Vagina (tissue), 2 donors: ENCODE data around the gene ATOH7. TPM values are rescaled to one million over a fixed set of nuclear protein-coding genes. Genes with fewer than 3 reads are reported as not detected.
A peak's percentile ranks its signal among the peaks of the same experiment; 100 is the strongest.
"Not testable (repeated sequence)": the region's sequence is repeated elsewhere in the genome, so short reads cannot be mapped to it uniquely, and the experiment has no call there.

ENCODE experiments used
- DNase-seq, 2 donors: peaks; one replicate each; pipeline ENCODE4 v3.0.0-alpha.2; 2017; ENCODE audit errors: extremely low spot score in 2 of 2
- H3K27ac ChIP-seq: fragments of 200-600 bp; sonication (generic); one replicate; pipeline ENCODE4 v1.5.1; 2019
- H3K27me3 ChIP-seq: fragments of 200-600 bp; sonication (generic); one replicate; pipeline ENCODE4 v1.5.1; 2019
- H3K36me3 ChIP-seq, 2 donors: fragments of 200-600 bp; sonication (generic); one replicate each; pipeline ENCODE4 v1.5.1; 2017 to 2019
- H3K4me1 ChIP-seq: fragments of 200-600 bp; sonication (generic); one replicate; pipeline ENCODE4 v1.5.1; 2019
- H3K4me3 ChIP-seq, 2 donors: fragments of 200-600 bp; sonication (generic); 1 replicate in 1 of 2; 2 replicates in 1 of 2; pipeline ENCODE4 v1.5.1; 2016 to 2019
- H3K9me3 ChIP-seq: fragments of 200-600 bp; sonication (generic); one replicate; pipeline ENCODE4 v1.5.1; 2019
- POLR2A ChIP-seq, 2 donors: fragments of 450-650 bp; IDR thresholded peaks; one replicate each; pipeline ENCODE4 v1.6.1; 2017; ENCODE audit warnings: antibody characterized with exemption in 2 of 2, mild to moderate bottlenecking in 2 of 2, moderate library complexity in 2 of 2
- POLR2AphosphoS5 ChIP-seq, 2 donors: sonication (generic); formaldehyde crosslinking; IDR thresholded peaks; one replicate each; pipeline ENCODE4 v1.9.0; 2017; ENCODE audit warnings: antibody characterized with exemption in 2 of 2, mild to moderate bottlenecking in 2 of 2, low read depth in 1 of 2; ENCODE audit not compliant: insufficient read depth in 1 of 2
- intact Hi-C: fragments of 100-400 bp; cut with DNase I; formaldehyde crosslinking; loops from one replicate; pipeline ENCODE4 v1.15.1; 2023
- total RNA-seq: library from RNA; depleted of rRNA; stranded (reverse); fragments of >200 nt; gene quantifications from one replicate; pipeline ENCODE4 v1.2.3, GENCODE V29; 2016
- TF ChIP-seq, protein P1 (sequence below), 3 experiments: fragments of 450-650 bp in 2 of 3; fragments of 200-600 bp in 1 of 3; sonication (generic) in 1 of 3; IDR thresholded peaks; one replicate each; pipeline ENCODE4 v1.5.1; 2017 to 2019; ENCODE audit warnings: antibody characterized with exemption in 3 of 3, mild to moderate bottlenecking in 2 of 3, moderate library complexity in 2 of 3

ATOH7 gene
- total RNA-seq, 1 donor from 2014 or later = not detected

DNA sequence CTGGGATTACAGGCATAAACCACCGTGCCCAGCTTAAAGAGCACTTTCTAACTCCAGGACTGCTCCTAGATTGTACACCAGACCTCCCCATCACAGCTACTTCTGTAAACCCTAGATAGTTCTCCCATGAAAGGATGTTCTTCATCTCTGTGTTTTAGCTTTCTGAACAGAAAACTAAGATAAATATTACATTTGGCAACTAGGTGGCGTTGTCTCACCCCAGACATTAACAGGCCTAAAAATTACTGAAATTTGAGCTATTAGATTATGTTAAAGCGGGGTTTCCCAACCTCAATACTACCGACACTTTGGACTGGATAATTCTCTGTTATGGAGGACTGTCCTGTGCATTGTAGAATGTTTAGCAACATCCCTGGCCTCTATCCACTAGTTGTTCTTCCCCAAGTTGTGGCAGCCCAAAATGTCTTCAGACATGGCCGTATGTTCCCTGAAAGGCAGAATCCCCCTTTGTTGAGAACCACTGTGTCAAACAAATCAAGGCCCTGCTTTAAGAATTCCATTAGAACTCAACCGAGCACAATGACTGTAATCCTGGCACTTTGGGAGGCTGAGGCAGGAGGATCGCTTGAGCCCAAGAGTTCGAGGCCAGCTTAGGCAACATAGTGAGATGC lies 19.1 kb downstream of the ATOH7 start:
- H3K4me1 ChIP-seq = no peaks in the 10 kb centered on the region
- DNase-seq = no peak
- no peaks in the 10 kb centered on the region for H3K27me3 ChIP-seq
- H3K9me3 ChIP-seq = no peaks in the 10 kb centered on the region
- intact Hi-C loops = no loop called here
- no peak overlapping the region for H3K27ac ChIP-seq
- H3K4me3 ChIP-seq = no peak overlapping the region
- no peaks in the 10 kb centered on the region for H3K36me3 ChIP-seq
- TF ChIP-seq POLR2AphosphoS5 (IDR thresholded peaks at IDR 0.05; ENCODE audit: insufficient read depth in 1 of 2, low read depth in 1 of 2) = no peak
- TF ChIP-seq, protein P1, sequence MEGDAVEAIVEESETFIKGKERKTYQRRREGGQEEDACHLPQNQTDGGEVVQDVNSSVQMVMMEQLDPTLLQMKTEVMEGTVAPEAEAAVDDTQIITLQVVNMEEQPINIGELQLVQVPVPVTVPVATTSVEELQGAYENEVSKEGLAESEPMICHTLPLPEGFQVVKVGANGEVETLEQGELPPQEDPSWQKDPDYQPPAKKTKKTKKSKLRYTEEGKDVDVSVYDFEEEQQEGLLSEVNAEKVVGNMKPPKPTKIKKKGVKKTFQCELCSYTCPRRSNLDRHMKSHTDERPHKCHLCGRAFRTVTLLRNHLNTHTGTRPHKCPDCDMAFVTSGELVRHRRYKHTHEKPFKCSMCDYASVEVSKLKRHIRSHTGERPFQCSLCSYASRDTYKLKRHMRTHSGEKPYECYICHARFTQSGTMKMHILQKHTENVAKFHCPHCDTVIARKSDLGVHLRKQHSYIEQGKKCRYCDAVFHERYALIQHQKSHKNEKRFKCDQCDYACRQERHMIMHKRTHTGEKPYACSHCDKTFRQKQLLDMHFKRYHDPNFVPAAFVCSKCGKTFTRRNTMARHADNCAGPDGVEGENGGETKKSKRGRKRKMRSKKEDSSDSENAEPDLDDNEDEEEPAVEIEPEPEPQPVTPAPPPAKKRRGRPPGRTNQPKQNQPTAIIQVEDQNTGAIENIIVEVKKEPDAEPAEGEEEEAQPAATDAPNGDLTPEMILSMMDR (IDR thresholded peaks at IDR 0.05) = peak in 1 of 3 experiments; percentile 46

DNA sequence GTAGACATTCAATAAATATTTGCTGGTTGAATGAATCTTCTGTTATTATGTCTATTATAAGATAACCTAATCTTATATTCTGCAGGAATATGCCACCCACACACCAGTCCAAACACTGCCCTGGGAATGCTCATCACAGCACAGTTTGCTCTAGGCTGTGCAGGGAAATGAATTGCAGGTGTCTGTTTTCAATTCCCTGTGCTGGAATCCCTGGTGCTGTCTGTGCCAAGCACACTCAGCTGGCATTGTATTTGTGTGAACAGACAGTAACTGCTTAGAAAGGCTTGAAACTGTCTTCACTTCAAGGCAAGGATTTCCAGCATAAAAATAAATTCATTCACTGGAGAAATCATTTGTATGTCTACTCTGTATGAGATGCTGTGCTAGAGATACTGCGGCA lies 20.2 kb downstream of the ATOH7 start:
- DNase-seq = no peak
- no peaks in the 10 kb centered on the region for H3K4me1 ChIP-seq
- no peaks in the 10 kb centered on the region for H3K27me3 ChIP-seq
- no peak overlapping the region for H3K27ac ChIP-seq
- H3K36me3 ChIP-seq = no peaks in the 10 kb centered on the region
- intact Hi-C loops = no loop called here
- no peak overlapping the region for H3K4me3 ChIP-seq
- TF ChIP-seq POLR2A (IDR thresholded peaks at IDR 0.05) = no peak
- TF ChIP-seq POLR2AphosphoS5 (IDR thresholded peaks at IDR 0.05; ENCODE audit: insufficient read depth in 1 of 2, low read depth in 1 of 2) = no peak
- TF ChIP-seq, protein P1 (IDR thresholded peaks at IDR 0.05) = no peak
- H3K9me3 ChIP-seq = no peaks in the 10 kb centered on the region

DNA sequence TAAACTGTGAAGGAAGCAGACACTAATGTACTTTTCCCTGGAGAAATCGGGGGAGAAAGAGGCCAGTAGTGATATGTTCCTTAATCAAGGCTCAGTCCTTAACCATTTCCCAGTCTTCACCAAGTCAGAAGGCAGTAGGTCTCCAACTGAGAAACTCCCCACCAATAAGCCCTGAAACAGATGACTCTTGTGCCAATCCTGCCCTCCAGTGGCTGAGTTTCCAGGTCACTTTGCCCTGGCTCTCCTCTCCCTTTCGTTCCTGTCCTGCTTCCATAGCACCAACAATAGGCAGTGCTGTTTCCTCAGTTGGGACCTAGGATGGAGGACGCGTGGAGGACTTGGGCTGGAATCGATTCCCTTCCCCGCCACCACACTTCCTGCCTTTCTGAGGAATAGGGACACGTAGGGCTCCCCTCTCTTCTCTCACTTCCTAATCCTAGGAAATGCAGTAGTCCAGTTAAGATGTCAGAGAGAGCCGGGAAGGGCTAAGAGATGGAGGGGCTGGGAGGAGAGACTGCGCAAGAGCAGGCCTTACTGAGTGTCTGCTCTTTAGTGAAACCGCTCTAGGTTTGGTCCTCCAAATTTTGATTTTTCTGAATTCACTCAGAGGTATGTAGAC lies 23.4 kb downstream of the ATOH7 start:
- Histone ChIP-seq H3K4me3 (no peak overlapping the region), H3K36me3 (no peaks in the 10 kb centered on the region), H3K27ac (no peak overlapping the region), H3K4me1 (no peaks in the 10 kb centered on the region), H3K27me3 (no peaks in the 10 kb centered on the region), H3K9me3 (no peaks in the 10 kb centered on the region)
- TF ChIP-seq POLR2AphosphoS5 (IDR thresholded peaks at IDR 0.05; ENCODE audit: insufficient read depth in 1 of 2, low read depth in 1 of 2) (no peak), POLR2A (IDR thresholded peaks at IDR 0.05) (no peak)
- TF ChIP-seq, protein P1 (IDR thresholded peaks at IDR 0.05) = no peak
- DNase-seq = no peak
- intact Hi-C loops = no loop called here

DNA sequence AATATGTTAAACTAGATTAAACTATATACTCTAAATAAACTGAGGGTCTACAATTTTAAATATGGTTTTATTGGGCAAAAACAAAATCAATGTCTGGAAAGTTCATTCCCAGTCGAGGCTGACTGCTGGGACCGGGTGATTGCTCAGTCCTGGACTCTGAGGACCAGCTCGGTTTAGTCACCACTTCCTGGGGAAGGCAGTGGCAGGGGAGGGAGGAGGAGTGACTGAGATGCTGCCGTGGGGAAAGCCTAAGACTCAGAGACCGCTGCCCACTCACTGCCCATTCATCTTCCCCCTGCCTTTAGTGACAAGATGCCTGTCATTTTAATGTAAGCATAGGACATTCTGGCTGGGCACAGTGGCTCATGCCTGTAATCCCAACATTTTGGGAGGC lies 29.0 kb downstream of the ATOH7 start:
- Histone ChIP-seq H3K27ac (no peak overlapping the region), H3K4me3 (no peak overlapping the region), H3K9me3 (no peaks in the 10 kb centered on the region), H3K4me1 (no peaks in the 10 kb centered on the region), H3K27me3 (no peaks in the 10 kb centered on the region), H3K36me3 (no peaks in the 10 kb centered on the region)
- intact Hi-C loops = no loop called here
- no peak for TF ChIP-seq POLR2AphosphoS5 (IDR thresholded peaks at IDR 0.05; ENCODE audit: insufficient read depth in 1 of 2, low read depth in 1 of 2)
- TF ChIP-seq, protein P1 (IDR thresholded peaks at IDR 0.05) = no peak
- TF ChIP-seq POLR2A (IDR thresholded peaks at IDR 0.05) = no peak
- DNase-seq = no peak

DNA sequence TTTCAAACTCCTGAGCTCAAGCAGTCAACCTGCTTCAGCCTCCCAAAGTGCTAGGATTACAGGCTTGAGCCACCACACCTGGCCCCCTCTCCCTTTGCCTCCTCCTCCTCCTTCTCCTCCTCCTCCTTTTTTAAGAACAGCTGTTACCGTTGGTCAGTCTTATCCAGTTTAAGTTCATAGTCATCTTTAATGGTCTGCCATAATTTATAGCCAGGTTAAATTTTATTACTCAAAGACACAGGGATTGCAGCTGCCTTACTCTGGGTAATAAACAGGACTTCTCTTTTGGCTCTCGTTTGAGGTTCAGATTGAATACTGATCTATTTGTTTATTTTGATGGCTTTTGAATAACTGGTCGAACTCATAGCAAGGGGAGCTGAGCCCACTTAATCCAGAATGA lies 35.2 kb downstream of the ATOH7 start:
- H3K36me3 ChIP-seq = no peaks in the 10 kb centered on the region
- TF ChIP-seq, protein P1 (IDR thresholded peaks at IDR 0.05) = no peak
- TF ChIP-seq POLR2AphosphoS5 (IDR thresholded peaks at IDR 0.05; ENCODE audit: insufficient read depth in 1 of 2, low read depth in 1 of 2) = no peak
- no peak for TF ChIP-seq POLR2A (IDR thresholded peaks at IDR 0.05)
- no peak overlapping the region for H3K4me3 ChIP-seq
- no peaks in the 10 kb centered on the region for H3K4me1 ChIP-seq
- no peak for DNase-seq
- H3K9me3 ChIP-seq = no peaks in the 10 kb centered on the region
- no peaks in the 10 kb centered on the region for H3K27me3 ChIP-seq
- intact Hi-C loops = no loop called here
- no peak overlapping the region for H3K27ac ChIP-seq

DNA sequence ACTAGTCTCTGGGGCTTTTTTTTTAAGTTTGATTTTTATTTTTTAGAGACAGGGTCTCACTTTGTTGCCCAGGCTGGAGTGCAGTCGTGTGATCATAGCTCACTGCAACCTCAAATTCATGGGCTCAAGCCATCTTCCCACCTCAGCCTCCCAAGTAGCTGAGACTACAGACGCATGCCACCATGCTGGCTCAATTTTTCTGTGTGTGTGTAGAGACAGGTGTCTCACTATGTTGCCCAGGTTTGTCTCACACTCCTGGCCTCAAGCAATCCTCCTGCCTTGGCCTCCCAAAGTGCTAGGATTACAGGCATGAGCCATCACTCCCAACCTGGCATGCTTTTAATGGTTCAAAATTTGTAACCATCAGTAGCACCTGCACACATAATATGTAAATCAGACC lies 36.1 kb downstream of the ATOH7 start:
- H3K36me3 ChIP-seq, H3K27ac ChIP-seq, H3K9me3 ChIP-seq, DNase-seq, intact Hi-C loops, H3K27me3 ChIP-seq, H3K4me3 ChIP-seq, H3K4me1 ChIP-seq: not testable (repeated sequence)
